Vagina (tissue), 2 donors: ENCODE data around the gene PDYN. TPM values are rescaled to one million over a fixed set of nuclear protein-coding genes. Genes with fewer than 3 reads are reported as not detected.

Experiments used
- DNase-seq, 2 donors: peaks; one replicate each; pipeline ENCODE4 v3.0.0-alpha.2; 2017; ENCODE audit errors: extremely low spot score in 2 of 2
- H3K27ac ChIP-seq: fragments of 200-600 bp; sonication (generic); one replicate; pipeline ENCODE4 v1.5.1; 2019
- H3K27me3 ChIP-seq: fragments of 200-600 bp; sonication (generic); one replicate; pipeline ENCODE4 v1.5.1; 2019
- H3K36me3 ChIP-seq, 2 donors: fragments of 200-600 bp; sonication (generic); one replicate each; pipeline ENCODE4 v1.5.1; 2017 to 2019
- H3K4me1 ChIP-seq: fragments of 200-600 bp; sonication (generic); one replicate; pipeline ENCODE4 v1.5.1; 2019
- H3K4me3 ChIP-seq, 2 donors: fragments of 200-600 bp; sonication (generic); 1 replicate in 1 of 2; 2 replicates in 1 of 2; pipeline ENCODE4 v1.5.1; 2016 to 2019
- H3K9me3 ChIP-seq: fragments of 200-600 bp; sonication (generic); one replicate; pipeline ENCODE4 v1.5.1; 2019
- POLR2A ChIP-seq, 2 donors: fragments of 450-650 bp; IDR thresholded peaks; one replicate each; pipeline ENCODE4 v1.6.1; 2017; ENCODE audit warnings: antibody characterized with exemption in 2 of 2, mild to moderate bottlenecking in 2 of 2, moderate library complexity in 2 of 2
- POLR2AphosphoS5 ChIP-seq, 2 donors: sonication (generic); formaldehyde crosslinking; IDR thresholded peaks; one replicate each; pipeline ENCODE4 v1.9.0; 2017; ENCODE audit warnings: antibody characterized with exemption in 2 of 2, mild to moderate bottlenecking in 2 of 2, low read depth in 1 of 2; ENCODE audit not compliant: insufficient read depth in 1 of 2
- intact Hi-C: fragments of 100-400 bp; cut with DNase I; formaldehyde crosslinking; loops from one replicate; pipeline ENCODE4 v1.15.1; 2023
- total RNA-seq: library from RNA; depleted of rRNA; stranded (reverse); fragments of >200 nt; gene quantifications from one replicate; pipeline ENCODE4 v1.2.3, GENCODE V29; 2016
- TF ChIP-seq, protein P1 (sequence below), 3 experiments: fragments of 450-650 bp in 2 of 3; fragments of 200-600 bp in 1 of 3; sonication (generic) in 1 of 3; IDR thresholded peaks; one replicate each; pipeline ENCODE4 v1.5.1; 2017 to 2019; ENCODE audit warnings: antibody characterized with exemption in 3 of 3, mild to moderate bottlenecking in 2 of 3, moderate library complexity in 2 of 3

Gene PDYN
- total RNA-seq, 1 donor from 2014 or later, result not detected

DNA sequence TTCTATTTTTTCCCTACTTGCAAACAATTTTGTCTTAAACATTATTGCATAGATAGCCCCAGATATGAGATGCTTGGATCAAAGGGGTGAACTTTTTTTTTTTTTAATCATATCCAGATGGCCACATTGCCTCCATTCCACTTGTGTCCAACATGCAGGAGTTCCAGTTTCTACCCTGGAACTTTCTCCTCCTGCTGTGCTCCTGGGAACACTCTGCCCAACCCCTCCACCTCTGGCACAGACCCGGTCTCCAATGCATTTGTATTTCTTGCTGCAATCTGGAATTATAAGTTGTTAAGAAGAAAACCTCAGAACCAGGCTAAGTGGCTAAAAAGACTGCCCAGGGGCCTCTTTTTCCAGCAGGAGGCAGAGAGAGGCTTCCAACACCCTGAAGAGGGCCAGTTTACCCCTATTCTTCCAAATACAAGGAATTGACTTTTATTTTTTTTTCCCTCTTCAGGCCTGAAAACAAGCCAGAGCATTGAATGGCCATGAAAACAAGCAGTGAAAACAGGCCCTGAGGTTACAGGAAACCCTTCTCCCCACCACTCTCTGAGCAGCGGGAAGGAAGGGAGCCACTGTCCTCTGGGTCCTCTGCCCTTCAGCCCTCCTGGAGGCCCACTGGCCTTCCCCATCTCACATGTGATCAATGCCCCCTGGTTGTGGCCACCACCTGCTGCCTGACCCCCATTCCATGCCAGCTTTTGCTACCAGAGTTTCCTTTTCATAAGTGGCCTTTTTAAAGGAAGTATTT lies 44.3 kb downstream of the PDYN start:
- Histone ChIP-seq H3K9me3 (no peaks in the 10 kb centered on the region), H3K36me3 (no peaks in the 10 kb centered on the region), H3K4me1 (peaks cover 23% of the 10 kb centered on the region), H3K27ac (no peak overlapping the region), H3K4me3 (no peak overlapping the region), H3K27me3 (no peaks in the 10 kb centered on the region)
- intact Hi-C loops, result no loop called here
- TF ChIP-seq, protein P1, sequence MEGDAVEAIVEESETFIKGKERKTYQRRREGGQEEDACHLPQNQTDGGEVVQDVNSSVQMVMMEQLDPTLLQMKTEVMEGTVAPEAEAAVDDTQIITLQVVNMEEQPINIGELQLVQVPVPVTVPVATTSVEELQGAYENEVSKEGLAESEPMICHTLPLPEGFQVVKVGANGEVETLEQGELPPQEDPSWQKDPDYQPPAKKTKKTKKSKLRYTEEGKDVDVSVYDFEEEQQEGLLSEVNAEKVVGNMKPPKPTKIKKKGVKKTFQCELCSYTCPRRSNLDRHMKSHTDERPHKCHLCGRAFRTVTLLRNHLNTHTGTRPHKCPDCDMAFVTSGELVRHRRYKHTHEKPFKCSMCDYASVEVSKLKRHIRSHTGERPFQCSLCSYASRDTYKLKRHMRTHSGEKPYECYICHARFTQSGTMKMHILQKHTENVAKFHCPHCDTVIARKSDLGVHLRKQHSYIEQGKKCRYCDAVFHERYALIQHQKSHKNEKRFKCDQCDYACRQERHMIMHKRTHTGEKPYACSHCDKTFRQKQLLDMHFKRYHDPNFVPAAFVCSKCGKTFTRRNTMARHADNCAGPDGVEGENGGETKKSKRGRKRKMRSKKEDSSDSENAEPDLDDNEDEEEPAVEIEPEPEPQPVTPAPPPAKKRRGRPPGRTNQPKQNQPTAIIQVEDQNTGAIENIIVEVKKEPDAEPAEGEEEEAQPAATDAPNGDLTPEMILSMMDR (IDR thresholded peaks at IDR 0.05), result no peak
- TF ChIP-seq POLR2AphosphoS5 (IDR thresholded peaks at IDR 0.05; ENCODE audit: insufficient read depth in 1 of 2, low read depth in 1 of 2) (no peak), POLR2A (IDR thresholded peaks at IDR 0.05) (no peak)
- DNase-seq, result peak in 1 of 2 donors; percentile 74

GRCh38 chr20:1947535-1947846 lies 46.4 kb downstream of the PDYN start:
- TF ChIP-seq POLR2A (IDR thresholded peaks at IDR 0.05) (no peak), POLR2AphosphoS5 (IDR thresholded peaks at IDR 0.05; ENCODE audit: insufficient read depth in 1 of 2, low read depth in 1 of 2) (no peak)
- TF ChIP-seq, protein P1 (IDR thresholded peaks at IDR 0.05), result no peak
- Histone ChIP-seq H3K36me3 (no peaks in the 10 kb centered on the region), H3K4me3 (peak overlapping the region; percentile 11 to 12), H3K9me3 (no peaks in the 10 kb centered on the region), H3K27me3 (no peaks in the 10 kb centered on the region), H3K4me1 (peaks cover 43% of the 10 kb centered on the region), H3K27ac (no peak overlapping the region)
- intact Hi-C loops, result no loop called here
- DNase-seq, result no peak

DNA sequence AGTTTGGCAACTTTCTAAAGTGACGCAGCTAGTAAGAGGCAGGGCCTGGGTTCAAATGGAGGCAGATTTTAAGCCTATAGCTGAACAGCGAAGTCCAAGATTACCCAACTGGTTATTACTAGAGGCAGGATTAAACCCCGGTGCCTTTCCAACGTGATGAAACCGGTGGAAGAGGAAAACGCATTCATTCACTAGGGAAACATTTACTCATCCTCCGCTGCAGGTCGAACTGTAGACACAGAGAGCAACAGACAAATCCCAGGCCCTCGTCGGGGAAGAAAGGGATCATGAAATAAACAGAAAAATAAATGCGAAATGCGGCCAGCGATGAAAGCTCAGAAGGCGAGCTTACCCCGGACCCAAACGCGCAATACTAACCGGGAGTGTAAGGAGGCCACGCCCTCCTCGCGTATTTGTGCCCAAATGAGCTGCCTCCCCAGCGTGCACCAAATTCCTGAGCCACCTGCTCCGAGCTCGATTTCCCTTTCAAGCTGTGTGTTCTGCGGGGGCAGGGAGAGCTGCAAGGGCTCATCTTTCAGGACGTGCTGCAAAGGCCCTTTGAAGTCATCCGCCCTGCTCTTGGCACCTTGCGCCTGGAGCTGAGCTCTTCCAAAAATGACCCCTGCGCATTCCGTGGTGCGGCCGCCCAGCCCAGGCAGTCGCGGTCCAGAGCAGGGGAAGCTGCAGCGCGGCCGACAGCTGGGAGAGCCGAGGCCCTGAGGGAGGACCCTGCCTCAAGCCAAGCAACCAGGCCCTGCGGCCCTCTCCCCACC lies 46.9 kb downstream of the PDYN start:
- intact Hi-C loops, result no loop called here
- Histone ChIP-seq H3K9me3 (no peaks in the 10 kb centered on the region), H3K36me3 (no peaks in the 10 kb centered on the region), H3K27ac (no peak overlapping the region), H3K4me1 (peaks cover 43% of the 10 kb centered on the region), H3K27me3 (no peaks in the 10 kb centered on the region), H3K4me3 (peak overlapping the region; percentile 11 to 12)
- no peak for TF ChIP-seq POLR2A (IDR thresholded peaks at IDR 0.05)
- TF ChIP-seq POLR2AphosphoS5 (IDR thresholded peaks at IDR 0.05; ENCODE audit: insufficient read depth in 1 of 2, low read depth in 1 of 2), result peak in 1 of 2 donors; percentile 23
- TF ChIP-seq, protein P1 (IDR thresholded peaks at IDR 0.05), result no peak
- DNase-seq, result no peak

- DNase-seq, result no peak
- intact Hi-C loops, result no loop called here
- peak overlapping the region in 1 of 2 donors; percentile 11 for H3K4me3 ChIP-seq
- H3K36me3 ChIP-seq, result no peaks in the 10 kb centered on the region
- H3K4me1 ChIP-seq, result peaks cover 45% of the 10 kb centered on the region
- no peaks in the 10 kb centered on the region for H3K9me3 ChIP-seq
- H3K27ac ChIP-seq, result no peak overlapping the region
- H3K27me3 ChIP-seq, result no peaks in the 10 kb centered on the region
- TF ChIP-seq POLR2AphosphoS5 (IDR thresholded peaks at IDR 0.05; ENCODE audit: insufficient read depth in 1 of 2, low read depth in 1 of 2) (no peak), POLR2A (IDR thresholded peaks at IDR 0.05) (no peak)
- TF ChIP-seq, protein P1 (IDR thresholded peaks at IDR 0.05), result no peak
Observed at GRCh38 chr20:1946442-1946761, 47.5 kb downstream of the PDYN start.

- H3K36me3 ChIP-seq, result no peaks in the 10 kb centered on the region
- H3K4me1 ChIP-seq, result peaks cover 49% of the 10 kb centered on the region
- intact Hi-C loops, result no loop called here
- no peak for DNase-seq
- no peak overlapping the region for H3K4me3 ChIP-seq
- TF ChIP-seq POLR2AphosphoS5 (IDR thresholded peaks at IDR 0.05; ENCODE audit: insufficient read depth in 1 of 2, low read depth in 1 of 2) (no peak), POLR2A (IDR thresholded peaks at IDR 0.05) (no peak)
- TF ChIP-seq, protein P1 (IDR thresholded peaks at IDR 0.05), result no peak
- H3K9me3 ChIP-seq, result no peaks in the 10 kb centered on the region
- H3K27ac ChIP-seq, result no peak overlapping the region
- H3K27me3 ChIP-seq, result no peaks in the 10 kb centered on the region
Observed at GRCh38 chr20:1945660-1946059, 48.2 kb downstream of the PDYN start.
